GM23338 (cell line): Measurements from ENCODE around the gene HDGFL2. TPM values are rescaled to one million over a fixed set of nuclear protein-coding genes. Genes with fewer than 3 reads are reported as not detected.
A peak's percentile ranks its signal among the peaks of the same experiment; 100 is the strongest.

Experiments used
- ATAC-seq: fragments of 200-7000 bp; cut with Tn5 transposase; 3 replicates; pipeline ENCODE4 v1.9.1; 2020
- DNase-seq: peaks from one replicate; pipeline ENCODE4 v3.0.0-alpha.2; 2015; ENCODE audit warnings: low spot score
- H2AFZ ChIP-seq: fragments of 200-600 bp; sonication (generic); 2 replicates; pipeline ENCODE4 v1.8.0; 2016; ENCODE audit warnings: antibody characterized with exemption, mild to moderate bottlenecking, moderate library complexity
- H3F3A ChIP-seq: fragments of 200-600 bp; sonication (generic); replicated peaks from 2 replicates; pipeline ENCODE4 v1.8.0; 2017; ENCODE audit warnings: antibody characterized with exemption, mixed run types, low read depth
- H3K27ac ChIP-seq: fragments of 200-600 bp; sonication (generic); 2 replicates; pipeline ENCODE4 v1.6.1; 2016; ENCODE audit warnings: low read depth
- H3K27me3 ChIP-seq: fragments of 200-600 bp; sonication (generic); 2 replicates; pipeline ENCODE4 v1.8.0; 2016; ENCODE audit warnings: mild to moderate bottlenecking, mixed run types, moderate library complexity; ENCODE audit not compliant: insufficient read depth
- H3K36me3 ChIP-seq: fragments of 200-600 bp; sonication (generic); 2 replicates; pipeline ENCODE4 v1.8.0; 2016; ENCODE audit warnings: mild to moderate bottlenecking; ENCODE audit not compliant: insufficient read depth
- H3K4me1 ChIP-seq: fragments of 200-600 bp; sonication (generic); 2 replicates; pipeline ENCODE4 v1.8.0; 2016; ENCODE audit warnings: mild to moderate bottlenecking, moderate library complexity; ENCODE audit not compliant: insufficient read depth
- H3K4me2 ChIP-seq: fragments of 200-600 bp; sonication (generic); 2 replicates; pipeline ENCODE4 v1.7.1; 2017; ENCODE audit warnings: mixed run types
- H3K4me3 ChIP-seq: fragments of 200-600 bp; sonication (generic); 2 replicates; pipeline ENCODE4 v1.6.1; 2016; ENCODE audit warnings: mixed run types
- H3K79me2 ChIP-seq: fragments of 200-600 bp; sonication (generic); replicated peaks from 2 replicates; pipeline ENCODE4 v1.8.0; 2017; ENCODE audit warnings: mild to moderate bottlenecking; ENCODE audit not compliant: insufficient read depth
- H3K9me2 ChIP-seq: fragments of 200-600 bp; sonication (generic); 2 replicates; pipeline ENCODE4 v1.8.0; 2017; ENCODE audit not compliant: insufficient read depth
- H4K20me1 ChIP-seq: fragments of 200-600 bp; sonication (generic); replicated peaks from 2 replicates; pipeline ENCODE4 v1.8.0; 2017; ENCODE audit warnings: mild to moderate bottlenecking; ENCODE audit not compliant: insufficient read depth
- H3K27ac Mint-ChIP-seq: 2 replicates; pipeline ENCODE4 v1.8.0; 2020; ENCODE audit warnings: inconsistent platforms, mild to moderate bottlenecking, moderate library complexity, mixed read lengths
- H3K27me3 Mint-ChIP-seq: 3 replicates; pipeline ENCODE4 v1.8.0; 2022; ENCODE audit warnings: low read depth, mild to moderate bottlenecking, moderate library complexity, mixed read lengths, inconsistent platforms; ENCODE audit not compliant: insufficient read depth, poor library complexity
- H3K36me3 Mint-ChIP-seq: 3 replicates; pipeline ENCODE4 v1.8.0; 2021; ENCODE audit warnings: low read depth, mild to moderate bottlenecking, inconsistent platforms, moderate library complexity, mixed read lengths
- H3K4me1 Mint-ChIP-seq: 3 replicates; pipeline ENCODE4 v1.8.0; 2020; ENCODE audit warnings: mild to moderate bottlenecking, inconsistent platforms, mixed read lengths
- H3K4me3 Mint-ChIP-seq: 3 replicates; pipeline ENCODE4 v1.8.0; 2021; ENCODE audit warnings: moderate library complexity, mild to moderate bottlenecking, inconsistent platforms, mixed read lengths
- H3K9me3 Mint-ChIP-seq: 3 replicates; pipeline ENCODE4 v1.8.0; 2020; ENCODE audit warnings: moderate library complexity, mild to moderate bottlenecking, inconsistent platforms, mixed read lengths
- CREB1 ChIP-seq: fragments of 250-450 bp; sonication (Bioruptor Pico); IDR thresholded peaks from 2 replicates; pipeline ENCODE4 v1.5.0; 2020; ENCODE audit warnings: low read depth, mild to moderate bottlenecking, moderate library complexity
- CTCF ChIP-seq, 2 experiments: fragments of 200-600 bp in 1 of 2; sonication (generic) in 1 of 2; conservative IDR thresholded peaks; 2 replicates each; pipeline versions ENCODE4 v1.5.1 to v1.6.1; 2016 to 2017; ENCODE audit warnings: antibody characterized with exemption in 2 of 2, low read depth in 2 of 2, mild to moderate bottlenecking in 2 of 2, moderate library complexity in 1 of 2
- ETS1 ChIP-seq: IDR thresholded peaks from 2 replicates; pipeline ENCODE4 v1.6.1; 2016; ENCODE audit warnings: antibody characterized with exemption
- EZH2 ChIP-seq: fragments of 200-600 bp; sonication (generic); IDR thresholded peaks from one replicate; pipeline ENCODE4 v1.8.0; 2017; ENCODE audit warnings: antibody characterized with exemption, mild to moderate bottlenecking, low read depth; ENCODE audit not compliant: unreplicated experiment
- JUNB ChIP-seq: IDR thresholded peaks from one replicate; pipeline ENCODE4 v1.6.1; 2016; ENCODE audit warnings: antibody characterized with exemption; ENCODE audit not compliant: unreplicated experiment
- POLR2AphosphoS5 ChIP-seq: IDR thresholded peaks from 2 replicates; pipeline ENCODE4 v1.6.1; 2016; ENCODE audit warnings: antibody characterized with exemption, low read depth
- microRNA-seq: library from miRNA; unstranded; fragments of <30 nt; microRNA quantifications from one replicate; pipeline ENCODE4, GENCODE V29; 2017
- polyA plus RNA-seq: library from polyadenylated mRNA; unstranded; fragments of >200 nt; fragmentation: Nextera tagmentation; extraction: Ambion mirVana; gene quantifications from 2 replicates; pipeline ENCODE4 v1.2.1, GENCODE V29; 2016
- small RNA-seq: library from RNA; depleted of rRNA; stranded (forward); fragments of <200 nt; gene quantifications from one replicate; pipeline ENCODE3, GENCODE V24; 2014; ENCODE audit warnings: low replicate concordance
- total RNA-seq: library from RNA; depleted of rRNA; stranded (reverse); fragments of >200 nt; shearing (Covaris generic); gene quantifications from 2 replicates; pipeline ENCODE4 v1.2.3, GENCODE V29; 2014; rRNA removed

Gene HDGFL2
- total and polyA plus RNA-seq, 2 experiments from 2014 or later = 64.8 to 113 TPM

- TF ChIP-seq CTCF (conservative IDR thresholded peaks at IDR 0.05; ENCODE audit: low read depth in 2 of 2) = no peak
- TF ChIP-seq JUNB = no peak
- TF ChIP-seq POLR2AphosphoS5 = no peak
- no peak for TF ChIP-seq ETS1
- TF ChIP-seq EZH2 = no peak
Measured at GRCh38 chr19:4548238-4548584, 76.1 kb downstream of the HDGFL2 start (continued).

- H3K27ac Mint-ChIP-seq = no peak overlapping the region
Measured at GRCh38 chr19:4550018-4550417, 77.9 kb downstream of the HDGFL2 start.

GRCh38 chr19:4550479-4551050 is 78.5 kb downstream of the HDGFL2 start:
- H3K27ac ChIP-seq = no peak overlapping the region
- no peaks in the 10 kb centered on the region for H3K4me1 ChIP-seq
- Mint-ChIP-seq H3K9me3 (no peaks in the 10 kb centered on the region), H3K27ac (no peak overlapping the region), H3K36me3 (peaks cover 55% of the 10 kb centered on the region), H3K27me3 (peaks cover 15% of the 10 kb centered on the region), H3K4me3 (no peak overlapping the region), H3K4me1 (no peaks in the 10 kb centered on the region)
- H3K9me2 ChIP-seq = no peaks in the 10 kb centered on the region
- H2AFZ ChIP-seq = no peak overlapping the region
- H3K4me3 ChIP-seq = no peak overlapping the region
- H3K79me2 ChIP-seq = no peaks in the 10 kb centered on the region
- peaks cover 4% of the 10 kb centered on the region; the same call in 1 of the 2 replicates for H4K20me1 ChIP-seq
- TF ChIP-seq EZH2 = no peak
- H3K27me3 ChIP-seq = no peaks in the 10 kb centered on the region
- DNase-seq (no peak), ATAC-seq (no peak)
- peaks cover 4% of the 10 kb centered on the region for H3K36me3 ChIP-seq
- no peak overlapping the region for H3K4me2 ChIP-seq
- H3F3A ChIP-seq = 0 out of 2 replicates have a peak, but pooled peaks cover under 1% of the 10 kb centered on the region

More at GRCh38 chr19:4550018-4550417, 77.9 kb downstream of the HDGFL2 start:
- no peaks in the 10 kb centered on the region for H3K4me1 ChIP-seq
- H3K27me3 ChIP-seq = no peaks in the 10 kb centered on the region
- H4K20me1 ChIP-seq = peaks cover 4% of the 10 kb centered on the region; the same call in 1 of the 2 replicates
- peaks cover 4% of the 10 kb centered on the region for H3K36me3 ChIP-seq
- H3F3A ChIP-seq = no peaks in the 10 kb centered on the region
- no peak for DNase-seq
- no peaks in the 10 kb centered on the region for H3K4me1 Mint-ChIP-seq
- H3K79me2 ChIP-seq = no peaks in the 10 kb centered on the region
- no peak overlapping the region for H2AFZ ChIP-seq
- peaks cover 16% of the 10 kb centered on the region for H3K27me3 Mint-ChIP-seq
- H3K36me3 Mint-ChIP-seq = peaks cover 55% of the 10 kb centered on the region
- no peaks in the 10 kb centered on the region for H3K9me2 ChIP-seq
- H3K4me2 ChIP-seq = no peak overlapping the region
- no peaks in the 10 kb centered on the region for H3K9me3 Mint-ChIP-seq
- H3K4me3 Mint-ChIP-seq = no peak overlapping the region
- no peak for ATAC-seq
- H3K27ac ChIP-seq = no peak overlapping the region
- no peak for TF ChIP-seq CREB1 (CRISPR knock-in tag)
- no peak overlapping the region for H3K4me3 ChIP-seq

Small RNA genes within 50 kb of the gene (microRNA-seq; reads per million reads assigned to microRNA genes)
- 2.9 reads per million, percentile 9 among the genes with 10 or more reads in this experiment for gene MIR4746

Small RNA genes within 50 kb of the gene (small RNA-seq; reads per million reads assigned to genes)
- not detected for gene MIR4746

Other genes starting within 250 kb of the HDGFL2 start
- gene EBI3, start 242.8 kb upstream of the HDGFL2 start, total RNA-seq = 0.52 TPM in 1 of 2 replicates, not detected in the other
- 1.4 and 1.6 TPM in 2 replicates for gene EBI3, start 242.8 kb upstream of the HDGFL2 start, polyA plus RNA-seq
- 27.3 and 33.4 TPM in 2 replicates for gene YJU2, start 225.2 kb upstream of the HDGFL2 start, total RNA-seq
- gene YJU2, start 225.2 kb upstream of the HDGFL2 start, polyA plus RNA-seq = 27.6 and 28.8 TPM in 2 replicates
- gene SHD, start 193.0 kb upstream of the HDGFL2 start, total RNA-seq = 1.8 and 7.5 TPM in 2 replicates
- gene SHD, start 193.0 kb upstream of the HDGFL2 start, polyA plus RNA-seq = 6.4 and 8.0 TPM in 2 replicates
- 0.76 and 0.93 TPM in 2 replicates for gene TMIGD2, start 169.9 kb upstream of the HDGFL2 start, total RNA-seq
- 0.24 and 0.79 TPM in 2 replicates for gene TMIGD2, start 169.9 kb upstream of the HDGFL2 start, polyA plus RNA-seq
- gene FSD1, start 167.7 kb upstream of the HDGFL2 start, total RNA-seq = 54.0 and 82.9 TPM in 2 replicates
- 50.7 and 52.1 TPM in 2 replicates for gene FSD1, start 167.7 kb upstream of the HDGFL2 start, polyA plus RNA-seq
- gene STAP2, start 133.5 kb upstream of the HDGFL2 start, total RNA-seq = 9.2 and 15.1 TPM in 2 replicates
- gene STAP2, start 133.5 kb upstream of the HDGFL2 start, polyA plus RNA-seq = 20.7 and 21.7 TPM in 2 replicates
- 9.1 and 15.6 TPM in 2 replicates for gene MPND, start 128.7 kb upstream of the HDGFL2 start, total RNA-seq
- gene MPND, start 128.7 kb upstream of the HDGFL2 start, polyA plus RNA-seq = 11.8 and 22.5 TPM in 2 replicates
- 85.8 and 89.5 TPM in 2 replicates for gene SH3GL1, start 71.8 kb upstream of the HDGFL2 start, total RNA-seq
- 73.1 and 75.6 TPM in 2 replicates for gene SH3GL1, start 71.8 kb upstream of the HDGFL2 start, polyA plus RNA-seq
- gene CHAF1A, start 69.7 kb upstream of the HDGFL2 start, total RNA-seq = 84.1 and 113 TPM in 2 replicates
- 109 and 125 TPM in 2 replicates for gene CHAF1A, start 69.7 kb upstream of the HDGFL2 start, polyA plus RNA-seq
- 21.6 TPM in 2 replicates for gene UBXN6, start 14.5 kb upstream of the HDGFL2 start, total RNA-seq
- 19.1 and 20.4 TPM in 2 replicates for gene UBXN6, start 14.5 kb upstream of the HDGFL2 start, polyA plus RNA-seq
- gene PLIN4, start 46.2 kb downstream of the HDGFL2 start, total RNA-seq = 0.59 and 0.70 TPM in 2 replicates
- gene PLIN4, start 46.2 kb downstream of the HDGFL2 start, polyA plus RNA-seq = 0.19 and 0.21 TPM in 2 replicates
- gene PLIN5, start 62.9 kb downstream of the HDGFL2 start, total RNA-seq = 0.47 and 3.5 TPM in 2 replicates
- 1.5 and 1.9 TPM in 2 replicates for gene PLIN5, start 62.9 kb downstream of the HDGFL2 start, polyA plus RNA-seq
- gene LRG1, start 67.7 kb downstream of the HDGFL2 start, total RNA-seq = 0.45 and 0.54 TPM in 2 replicates
- gene LRG1, start 67.7 kb downstream of the HDGFL2 start, polyA plus RNA-seq = 0.21 and 0.43 TPM in 2 replicates
- gene SEMA6B, start 87.4 kb downstream of the HDGFL2 start, total RNA-seq = 39.8 and 42.7 TPM in 2 replicates
- gene SEMA6B, start 87.4 kb downstream of the HDGFL2 start, polyA plus RNA-seq = 5.3 and 6.9 TPM in 2 replicates
- gene TNFAIP8L1, start 167.2 kb downstream of the HDGFL2 start, total RNA-seq = 3.3 and 4.1 TPM in 2 replicates
- gene TNFAIP8L1, start 167.2 kb downstream of the HDGFL2 start, polyA plus RNA-seq = 2.7 and 3.2 TPM in 2 replicates
- 42.3 and 49.4 TPM in 2 replicates for gene MYDGF, start 198.0 kb downstream of the HDGFL2 start, total RNA-seq
- gene MYDGF, start 198.0 kb downstream of the HDGFL2 start, polyA plus RNA-seq = 99.5 and 99.7 TPM in 2 replicates